HepG2 (cell line): ENCODE measurements around the gene TAB2. TPM values are rescaled to one million over a fixed set of nuclear protein-coding genes. Genes with fewer than 3 reads are reported as not detected.

ENCODE experiments used
- ATAC-seq: fragments of 200-7000 bp; cut with Tn5 transposase; 3 replicates; pipeline ENCODE4 v1.9.1; 2020; ENCODE audit warnings: mild to moderate bottlenecking, moderate library complexity
- BruUV-seq: library from RNA; stranded (reverse); fragments of 400-500 nt; replicated peaks from 2 replicates; lab custom pipeline; 2021; lab: Mats Ljungman, UMichigan
- CTCF ChIA-PET: fragments of 300-600 bp; formaldehyde crosslinking; extraction: SDS; loops from one replicate; lab custom pipeline; 2021; ENCODE audit warnings: low total read pairs, inconsistent platforms, low intra/inter-chr PET ratio; lab: Yijun Ruan, JAX
- POLR2A ChIA-PET: fragments of 350-600 bp; sonication (Branson Sonifier 250); formaldehyde crosslinking; loops from one replicate; lab custom pipeline; 2020; ENCODE audit warnings: antibody characterized with exemption, inconsistent platforms; lab: Yijun Ruan, JAX
- DNase-seq: peaks from one replicate; pipeline ENCODE4 v3.0.0-alpha.2; 2015; ENCODE audit warnings: low spot score
- FAIRE-seq: peaks from 3 replicates; lab custom pipeline; 2011; peaks lifted over from hg19 to GRCh38; lab: Jason Lieb, UNC
- H2AFZ ChIP-seq: one replicate; pipeline ENCODE4 v1.6.1; 2011; ENCODE audit warnings: low read length, inconsistent platforms
- H3K27ac ChIP-seq: fragments of 300-600 bp; 3 replicates; pipeline ENCODE4 v1.8.0; 2011; ENCODE audit warnings: mixed run types, mild to moderate bottlenecking, mixed read lengths, low read length, inconsistent platforms; ENCODE audit not compliant: insufficient read depth; ENCODE audit errors: extremely low read length
- H3K27me3 ChIP-seq, 2 experiments: fragments of 200-600 bp in 1 of 2; 2 replicates in 1 of 2; 3 replicates in 1 of 2; pipeline versions ENCODE4 v1.6.0 to v1.8.0; 2011; ENCODE audit warnings: low read length in 2 of 2, mild to moderate bottlenecking in 2 of 2, moderate library complexity in 2 of 2, inconsistent platforms in 1 of 2; ENCODE audit not compliant: insufficient read depth in 2 of 2, control insufficient read depth in 1 of 2
- H3K36me3 ChIP-seq, 2 experiments: fragments of 200-600 bp in 1 of 2; replicated peaks in 1 of 2; 2 replicates in 1 of 2; 3 replicates in 1 of 2; pipeline versions ENCODE4 v1.5.1 to v1.8.0; 2011; ENCODE audit warnings: low read length in 2 of 2, inconsistent platforms in 1 of 2; ENCODE audit not compliant: insufficient read depth in 2 of 2, control insufficient read depth in 1 of 2
- H3K4me1 ChIP-seq: 2 replicates; pipeline ENCODE4 v1.5.1; 2012; ENCODE audit warnings: low read length, inconsistent platforms; ENCODE audit not compliant: insufficient read depth
- H3K4me2 ChIP-seq: 2 replicates; pipeline ENCODE4 v1.6.0; 2011; ENCODE audit warnings: low read depth, low read length, inconsistent platforms
- H3K4me3 ChIP-seq, 3 experiments: fragments of 200-600 bp in 1 of 3; sonication (generic), shearing (Covaris generic) in 1 of 3; replicated peaks in 1 of 3; 2 replicates each; pipeline ENCODE4 v1.5.1; 2011 to 2016; ENCODE audit warnings: low read length in 3 of 3, inconsistent platforms in 2 of 3, low read depth in 2 of 3, mild to moderate bottlenecking in 2 of 3, control low read depth in 1 of 3, mixed read lengths in 1 of 3; ENCODE audit not compliant: insufficient read depth in 1 of 3
- H3K79me2 ChIP-seq: one replicate; pipeline ENCODE4 v1.6.1; 2011; ENCODE audit warnings: low read length, inconsistent platforms; ENCODE audit not compliant: insufficient read depth
- H3K9ac ChIP-seq: 2 replicates; pipeline ENCODE4 v1.6.0; 2011; ENCODE audit warnings: mild to moderate bottlenecking, low read depth, low read length, inconsistent platforms; ENCODE audit not compliant: insufficient read depth
- H3K9me3 ChIP-seq: 2 replicates; pipeline ENCODE4 v1.5.1; 2012; ENCODE audit warnings: mild to moderate bottlenecking, low read length
- H4K20me1 ChIP-seq: 2 replicates; pipeline ENCODE4 v1.6.0; 2011; ENCODE audit warnings: inconsistent platforms, mild to moderate bottlenecking, low read length, moderate library complexity; ENCODE audit not compliant: insufficient read depth
- KLF16 ChIP-seq, 2 experiments: sonication (generic) in 1 of 2; formaldehyde crosslinking in 1 of 2; IDR thresholded peaks; 2 replicates each; pipeline versions ENCODE4 v1.6.1 to v1.8.0; 2016 to 2023; ENCODE audit warnings: missing genetic modification reagents in 2 of 2, missing compliant biosample characterization in 1 of 2
- MAFF ChIP-seq: IDR thresholded peaks from 2 replicates; pipeline ENCODE4 v1.6.1; 2011; ENCODE audit warnings: low read depth, low read length, improper control_type of control experiment
- MEIS2 ChIP-seq: sonication (generic); formaldehyde crosslinking; IDR thresholded peaks from 2 replicates; pipeline ENCODE4 v1.9.0; 2021; ENCODE audit warnings: mild to moderate bottlenecking, missing genetic modification reagents
- PRDM10 ChIP-seq: sonication (generic); formaldehyde crosslinking; IDR thresholded peaks from 2 replicates; pipeline ENCODE4 v1.4.0; 2020; ENCODE audit warnings: low read depth, missing genetic modification reagents
- RAD21 ChIP-seq: fragments of 450-650 bp; formaldehyde crosslinking; IDR thresholded peaks from 2 replicates; pipeline ENCODE4 v1.5.0; 2020; ENCODE audit warnings: mild to moderate bottlenecking
- RELA ChIP-seq: sonication (generic); formaldehyde crosslinking; IDR thresholded peaks from 2 replicates; pipeline ENCODE4 v1.4.0; 2020; ENCODE audit warnings: missing genetic modification reagents
- TERF1 ChIP-seq: sonication (generic); formaldehyde crosslinking; IDR thresholded peaks from 2 replicates; pipeline ENCODE4 v1.8.0; 2022; ENCODE audit warnings: mild to moderate bottlenecking, missing genetic modification reagents, moderate library complexity
- ZBTB38 ChIP-seq: sonication (generic); formaldehyde crosslinking; IDR thresholded peaks from 2 replicates; pipeline ENCODE4 v1.5.1; 2020; ENCODE audit warnings: mild to moderate bottlenecking, missing genetic modification reagents
- ZBTB39 ChIP-seq: sonication (generic); formaldehyde crosslinking; IDR thresholded peaks from 2 replicates; pipeline ENCODE4 v1.5.0; 2020; ENCODE audit warnings: missing genetic modification reagents
- ZNF12 ChIP-seq: sonication (generic); formaldehyde crosslinking; IDR thresholded peaks from 2 replicates; pipeline ENCODE4 v1.5.0; 2020; ENCODE audit warnings: missing genetic modification reagents
- ZNF207 ChIP-seq: fragments of 450-650 bp; IDR thresholded peaks from 2 replicates; pipeline ENCODE4 v1.6.1; 2016; ENCODE audit warnings: antibody characterized with exemption, borderline replicate concordance
- ZNF256 ChIP-seq: sonication (generic); formaldehyde crosslinking; conservative IDR thresholded peaks from 2 replicates; pipeline ENCODE4 v1.4.0; 2020; ENCODE audit warnings: missing genetic modification reagents
- WGBS: methylation state at CpG from one replicate; pipeline ENCODE4 v1.1.6; 2017; ENCODE audit warnings: low lambda C conversion rate; 5-methylcytosine and 5-hydroxymethylcytosine counted together
- in situ Hi-C: cut with HindIII; loops from 2 replicates; pipeline ENCODE4 v1.10.0; 2017; ENCODE audit warnings: low pct_unique_long_range_greater_than_20kb; ENCODE audit not compliant: extremely low pct_ligation_motif_present
- intact Hi-C: fragments of 100-400 bp; cut with micrococcal nuclease; formaldehyde crosslinking; loops from one replicate; pipeline ENCODE4 v1.10.0; 2022; ENCODE audit not compliant: unreplicated experiment
- polyA plus RNA-seq, 8 experiments: library from polyadenylated mRNA; depleted of rRNA in 3 of 8; stranded (reverse) in 7 of 8; unstranded in 1 of 8; fragments of >200 nt; fragmentation: Illumina TruSeq in 4 of 8; extraction: Trizol in 4 of 8; gene quantifications; 2 replicates each; pipeline versions ENCODE4 v1.2.1 to v1.2.3, GENCODE V29; 2011 to 2016; ENCODE audit warnings: low read depth in 4 of 8, missing spikeins in 1 of 8, mixed read lengths in 1 of 8; ENCODE audit not compliant: insufficient read depth in 1 of 8
- total RNA-seq, 5 experiments: library from RNA; depleted of rRNA; stranded (reverse); fragments of >200 nt; fragmentation: Illumina TruSeq; extraction: Trizol; gene quantifications; 2 replicates each; pipeline ENCODE4 v1.2.3, GENCODE V29; 2016; ENCODE audit warnings: low read depth in 1 of 5
- TF ChIP-seq, protein P1 (sequence below): sonication (generic); formaldehyde crosslinking; IDR thresholded peaks from 2 replicates; pipeline ENCODE4 v1.4.0; 2020; ENCODE audit warnings: missing genetic modification reagents
- TF ChIP-seq, protein P2 (sequence below): sonication (generic); formaldehyde crosslinking; IDR thresholded peaks from 2 replicates; pipeline ENCODE4 v1.8.0; 2023; ENCODE audit warnings: mild to moderate bottlenecking, missing genetic modification reagents
- TF ChIP-seq, protein P3 (sequence below): sonication (generic); formaldehyde crosslinking; IDR thresholded peaks from 2 replicates; pipeline ENCODE4 v1.4.0; 2020; ENCODE audit warnings: missing genetic modification reagents

TAB2 gene
- total and polyA plus RNA-seq, 2 of the 13 experiments (the other 11 are each of a cell fraction or from before 2014, with no cell fraction given): 23.7 to 50.2 TPM

- H4K20me1 ChIP-seq: no peaks in the 10 kb centered on the region
- no peak overlapping the region for H3K9ac ChIP-seq
- no peaks in the 10 kb centered on the region for H3K36me3 ChIP-seq
- no peak overlapping the region for H3K27ac ChIP-seq
- no peak for DNase-seq
- H2AFZ ChIP-seq: no peak overlapping the region
- peaks cover 5 to 45% of the 10 kb centered on the region in 2 experiments; a peak in 4 of 5 replicates for H3K27me3 ChIP-seq
- ATAC-seq: no peak
- FAIRE-seq: no peak
- in situ Hi-C loops (loop anchor here (5.0 kb wide), 2 partner anchors 343 to 393 kb away; no protein-coding TSS in a partner anchor), intact Hi-C loops (no loop called here)
- no TSS peak for BruUV-seq
- H3K4me1 ChIP-seq: peaks cover 27% of the 10 kb centered on the region
- 54% methylated on average over 5 of the region's 5 CpGs for WGBS
- CTCF ChIA-PET: no interaction called here
- POLR2A ChIA-PET: no interaction called here
- H3K4me2 ChIP-seq: no peak overlapping the region
- H3K9me3 ChIP-seq: no peaks in the 10 kb centered on the region
- H3K79me2 ChIP-seq: no peaks in the 10 kb centered on the region
- no peak overlapping the region for H3K4me3 ChIP-seq
- TF ChIP-seq ZBTB39 (CRISPR knock-in tag) (no peak), MAFF (no peak), PRDM10 (no peak), RELA (CRISPR knock-in tag) (no peak), ZNF207 (no peak), MEIS2 (CRISPR knock-in tag) (no peak), RAD21 (no peak), ZBTB38 (no peak), ZNF256 (CRISPR knock-in tag) (no peak), KLF16 (CRISPR knock-in tag; IDR thresholded peaks at IDR 0.05) (no peak), TERF1 (CRISPR knock-in tag) (no peak), ZNF12 (CRISPR knock-in tag) (no peak)
- TF ChIP-seq, protein P1, sequence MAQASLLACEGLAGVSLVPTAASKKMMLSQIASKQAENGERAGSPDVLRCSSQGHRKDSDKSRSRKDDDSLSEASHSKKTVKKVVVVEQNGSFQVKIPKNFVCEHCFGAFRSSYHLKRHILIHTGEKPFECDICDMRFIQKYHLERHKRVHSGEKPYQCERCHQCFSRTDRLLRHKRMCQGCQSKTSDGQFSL: no peak
- TF ChIP-seq, protein P2, sequence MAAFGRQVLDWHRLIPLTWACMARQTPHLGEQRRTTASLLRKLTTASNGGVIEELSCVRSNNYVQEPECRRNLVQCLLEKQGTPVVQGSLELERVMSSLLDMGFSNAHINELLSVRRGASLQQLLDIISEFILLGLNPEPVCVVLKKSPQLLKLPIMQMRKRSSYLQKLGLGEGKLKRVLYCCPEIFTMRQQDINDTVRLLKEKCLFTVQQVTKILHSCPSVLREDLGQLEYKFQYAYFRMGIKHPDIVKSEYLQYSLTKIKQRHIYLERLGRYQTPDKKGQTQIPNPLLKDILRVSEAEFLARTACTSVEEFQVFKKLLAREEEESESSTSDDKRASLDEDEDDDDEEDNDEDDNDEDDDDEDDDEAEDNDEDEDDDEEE (CRISPR knock-in tag): no peak
- TF ChIP-seq, protein P3, sequence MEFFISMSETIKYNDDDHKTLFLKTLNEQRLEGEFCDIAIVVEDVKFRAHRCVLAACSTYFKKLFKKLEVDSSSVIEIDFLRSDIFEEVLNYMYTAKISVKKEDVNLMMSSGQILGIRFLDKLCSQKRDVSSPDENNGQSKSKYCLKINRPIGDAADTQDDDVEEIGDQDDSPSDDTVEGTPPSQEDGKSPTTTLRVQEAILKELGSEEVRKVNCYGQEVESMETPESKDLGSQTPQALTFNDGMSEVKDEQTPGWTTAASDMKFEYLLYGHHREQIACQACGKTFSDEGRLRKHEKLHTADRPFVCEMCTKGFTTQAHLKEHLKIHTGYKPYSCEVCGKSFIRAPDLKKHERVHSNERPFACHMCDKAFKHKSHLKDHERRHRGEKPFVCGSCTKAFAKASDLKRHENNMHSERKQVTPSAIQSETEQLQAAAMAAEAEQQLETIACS (CRISPR knock-in tag): no peak
Observed at GRCh38 chr6:149425754-149426153, 108.2 kb downstream of the TAB2 start.
